Measurements from ENCODE around the gene PATJ.
"Not testable (repeated sequence)": the region's sequence is repeated elsewhere in the genome, so short reads cannot be mapped to it uniquely, and the experiment has no call there.

GRCh38 chr1:61730679-61731078 is 11.6 kb upstream of the PATJ start:
- TF ChIP-seq SRY (CRISPR knock-in tag; IDR thresholded peaks at IDR 0.05); ZKSCAN5 (CRISPR knock-in tag; IDR thresholded peaks at IDR 0.05); POLR2AphosphoS2 (IDR thresholded peaks at IDR 0.05; ENCODE audit: low read depth, low read length); CTCF (CRISPR knock-in tag; IDR thresholded peaks at IDR 0.05); SYNCRIP (IDR thresholded peaks at IDR 0.05; ENCODE audit: insufficient read depth, low read depth, low read length); ZNF274 (CRISPR knock-in tag; IDR thresholded peaks at IDR 0.05); ZNF724P (CRISPR knock-in tag; IDR thresholded peaks at IDR 0.05; ENCODE audit: borderline replicate concordance); ZFP36 (IDR thresholded peaks at IDR 0.05; ENCODE audit: borderline replicate concordance, low read depth, low read length, partially characterized antibody); ZBTB43 (CRISPR knock-in tag; conservative IDR thresholded peaks at IDR 0.05); NR1H2 (CRISPR knock-in tag; IDR thresholded peaks at IDR 0.05; ENCODE audit: borderline replicate concordance, low read depth): not testable (repeated sequence)
